Activated B cell treated with CpG ODN at 0.5 μM for 24 hours (primary cell): ENCODE data around the gene MFRP. TPM values are rescaled to one million over a fixed set of nuclear protein-coding genes. Genes with fewer than 3 reads are reported as not detected.
A peak's percentile ranks its signal among the peaks of the same experiment; 100 is the strongest.

Experiments
- ATAC-seq: fragments of 200-7000 bp; cut with Tn5 transposase; one replicate; pipeline ENCODE4 v1.10.0; 2021; ENCODE audit warnings: low read depth, mild to moderate bottlenecking, moderate library complexity
- CTCF ChIA-PET: fragments of 350-600 bp; sonication (Branson Sonifier 250); formaldehyde crosslinking; loops from one replicate; lab custom pipeline; 2021; ENCODE audit warnings: antibody characterized with exemption; lab: Charles Lee
- POLR2A ChIA-PET: fragments of 350-600 bp; sonication (Branson Sonifier 250); formaldehyde crosslinking; loops from one replicate; lab custom pipeline; 2021; ENCODE audit warnings: antibody characterized with exemption; lab: Charles Lee
- DNase-seq: peaks from one replicate; pipeline ENCODE4 v3.0.0; 2022
- H3K27ac Mint-ChIP-seq: one replicate; pipeline ENCODE4 v1.8.0; 2020; ENCODE audit warnings: mixed read lengths
- H3K27me3 Mint-ChIP-seq: one replicate; pipeline ENCODE4 v1.8.0; 2021; ENCODE audit warnings: mixed read lengths
- H3K36me3 Mint-ChIP-seq: one replicate; pipeline ENCODE4 v1.8.0; 2021; ENCODE audit warnings: low read depth, mixed read lengths
- H3K4me1 Mint-ChIP-seq: one replicate; pipeline ENCODE4 v1.8.0; 2021; ENCODE audit warnings: mixed read lengths
- H3K4me3 Mint-ChIP-seq: one replicate; pipeline ENCODE4 v1.8.0; 2020; ENCODE audit warnings: mild to moderate bottlenecking, mixed read lengths
- H3K9me3 Mint-ChIP-seq: one replicate; pipeline ENCODE4 v1.8.0; 2020; ENCODE audit warnings: mixed read lengths
- intact Hi-C: fragments of 100-400 bp; cut with micrococcal nuclease; formaldehyde crosslinking; loops from one replicate; pipeline ENCODE4 v1.15.1; 2024
- total RNA-seq: library from RNA; stranded (reverse); gene quantifications from 2 replicates; pipeline ENCODE4 v1.2.3, GENCODE V29; 2022
- TF ChIP-seq, protein P1 (sequence below): fragments of 200-600 bp; IDR thresholded peaks from one replicate; pipeline ENCODE4 v1.8.0; 2022; ENCODE audit warnings: antibody characterized with exemption, mild to moderate bottlenecking

Gene MFRP
- total RNA-seq, 1 donor from 2014 or later: not detected

DNA sequence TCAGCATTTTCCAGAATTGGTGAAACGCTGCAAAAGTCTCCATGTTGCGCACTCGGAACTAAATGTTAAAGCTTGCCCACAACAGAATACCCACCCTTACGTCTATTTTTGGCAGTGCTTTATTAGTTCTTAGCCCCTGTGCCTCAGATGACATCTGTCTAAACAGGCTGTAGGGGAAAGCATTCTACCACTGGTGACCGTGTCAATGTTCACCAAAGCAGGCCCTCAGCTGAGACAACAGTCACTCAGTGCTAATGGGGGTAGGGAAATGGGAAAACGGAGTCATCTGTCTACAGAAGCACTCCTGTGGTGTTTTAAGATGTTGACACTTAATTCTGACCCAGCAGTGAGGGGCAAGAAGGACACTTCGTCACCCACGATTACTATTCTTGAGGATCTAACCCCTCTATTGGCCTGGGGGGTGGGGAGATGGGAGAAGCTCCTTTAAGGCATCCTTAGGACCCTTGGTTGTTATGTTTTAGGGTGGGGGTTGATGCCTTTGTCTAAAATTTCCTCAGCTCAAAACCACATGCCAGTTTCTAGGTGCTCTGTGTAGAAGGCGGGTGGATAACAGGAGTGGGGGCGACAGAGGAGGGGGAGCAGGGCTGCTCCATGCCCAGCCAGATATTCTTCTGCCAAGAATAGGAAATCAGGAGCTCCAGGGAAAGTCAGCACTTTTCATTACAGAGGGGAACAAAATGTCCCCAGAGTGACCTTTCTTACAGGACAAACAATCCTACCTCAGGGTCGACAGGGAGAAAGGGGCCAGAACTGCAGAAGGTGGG, 15.6 kb upstream of the MFRP start:
- Mint-ChIP-seq H3K36me3 (no peaks in the 10 kb centered on the region), H3K4me3 (no peak overlapping the region), H3K27me3 (peaks cover 40% of the 10 kb centered on the region), H3K9me3 (no peaks in the 10 kb centered on the region), H3K27ac (no peak overlapping the region), H3K4me1 (peaks cover 10% of the 10 kb centered on the region)
- CTCF ChIA-PET: interaction anchor here (1.2 kb wide), 2 partner anchors 13 to 112 kb away, joined by 3 to 4 read pairs; no protein-coding TSS in a partner anchor
- ATAC-seq: no peak
- no peak for DNase-seq
- TF ChIP-seq, protein P1, sequence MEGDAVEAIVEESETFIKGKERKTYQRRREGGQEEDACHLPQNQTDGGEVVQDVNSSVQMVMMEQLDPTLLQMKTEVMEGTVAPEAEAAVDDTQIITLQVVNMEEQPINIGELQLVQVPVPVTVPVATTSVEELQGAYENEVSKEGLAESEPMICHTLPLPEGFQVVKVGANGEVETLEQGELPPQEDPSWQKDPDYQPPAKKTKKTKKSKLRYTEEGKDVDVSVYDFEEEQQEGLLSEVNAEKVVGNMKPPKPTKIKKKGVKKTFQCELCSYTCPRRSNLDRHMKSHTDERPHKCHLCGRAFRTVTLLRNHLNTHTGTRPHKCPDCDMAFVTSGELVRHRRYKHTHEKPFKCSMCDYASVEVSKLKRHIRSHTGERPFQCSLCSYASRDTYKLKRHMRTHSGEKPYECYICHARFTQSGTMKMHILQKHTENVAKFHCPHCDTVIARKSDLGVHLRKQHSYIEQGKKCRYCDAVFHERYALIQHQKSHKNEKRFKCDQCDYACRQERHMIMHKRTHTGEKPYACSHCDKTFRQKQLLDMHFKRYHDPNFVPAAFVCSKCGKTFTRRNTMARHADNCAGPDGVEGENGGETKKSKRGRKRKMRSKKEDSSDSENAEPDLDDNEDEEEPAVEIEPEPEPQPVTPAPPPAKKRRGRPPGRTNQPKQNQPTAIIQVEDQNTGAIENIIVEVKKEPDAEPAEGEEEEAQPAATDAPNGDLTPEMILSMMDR: no peak
- POLR2A ChIA-PET: no interaction called here
- intact Hi-C loops: no loop called here

DNA sequence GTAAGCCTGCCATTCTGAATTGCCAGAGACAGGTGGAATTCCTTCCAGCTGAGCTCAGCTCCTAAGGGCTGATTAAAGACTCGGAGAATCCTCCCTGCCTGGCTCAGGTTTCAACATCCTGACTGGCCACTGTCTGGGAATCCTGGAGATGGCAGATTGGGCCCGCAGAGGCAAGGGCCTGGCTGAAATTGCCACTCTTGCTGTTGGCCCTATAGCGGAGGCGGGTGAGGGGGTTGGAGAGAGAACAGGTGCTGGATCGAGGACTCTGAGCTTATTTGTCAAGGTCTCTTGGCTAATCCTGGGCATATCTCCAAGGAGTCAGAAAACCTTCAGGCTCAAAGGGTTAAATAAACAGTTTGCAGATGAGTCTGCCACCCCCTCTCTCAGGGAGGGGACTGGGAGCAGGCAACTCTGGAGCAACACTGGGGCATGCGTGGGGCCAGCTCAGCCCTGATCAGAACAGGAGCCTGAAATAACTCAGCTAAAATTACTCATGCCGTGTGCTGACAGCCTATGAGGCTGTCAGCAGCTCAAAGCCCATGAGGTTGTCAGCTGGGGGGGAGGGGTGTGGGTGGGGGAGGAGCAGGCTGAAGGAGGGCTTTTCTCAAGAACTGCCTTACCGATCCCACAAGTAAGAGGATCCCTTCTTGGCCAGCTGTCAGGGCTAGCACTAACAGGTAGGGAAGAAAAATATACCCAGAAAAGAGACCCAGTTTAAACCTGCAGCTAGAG, 14.7 kb upstream of the MFRP start:
- H3K9me3 Mint-ChIP-seq: no peaks in the 10 kb centered on the region
- POLR2A ChIA-PET: interaction anchor here (0.7 kb wide), 1 partner anchor 614 kb away, joined by 3 read pairs; no protein-coding TSS in a partner anchor
- ATAC-seq: no peak
- no peaks in the 10 kb centered on the region for H3K36me3 Mint-ChIP-seq
- H3K4me3 Mint-ChIP-seq: no peak overlapping the region
- TF ChIP-seq, protein P1: no peak
- intact Hi-C loops: no loop called here
- peaks cover 35% of the 10 kb centered on the region for H3K27me3 Mint-ChIP-seq
- CTCF ChIA-PET: interaction anchor here (1.0 to 1.2 kb wide), 3 partner anchors 9 to 113 kb away, joined by 3 to 4 read pairs (median 3); no protein-coding TSS in a partner anchor
- peaks cover 15% of the 10 kb centered on the region for H3K4me1 Mint-ChIP-seq
- no peak for DNase-seq
- H3K27ac Mint-ChIP-seq: no peak overlapping the region

DNA sequence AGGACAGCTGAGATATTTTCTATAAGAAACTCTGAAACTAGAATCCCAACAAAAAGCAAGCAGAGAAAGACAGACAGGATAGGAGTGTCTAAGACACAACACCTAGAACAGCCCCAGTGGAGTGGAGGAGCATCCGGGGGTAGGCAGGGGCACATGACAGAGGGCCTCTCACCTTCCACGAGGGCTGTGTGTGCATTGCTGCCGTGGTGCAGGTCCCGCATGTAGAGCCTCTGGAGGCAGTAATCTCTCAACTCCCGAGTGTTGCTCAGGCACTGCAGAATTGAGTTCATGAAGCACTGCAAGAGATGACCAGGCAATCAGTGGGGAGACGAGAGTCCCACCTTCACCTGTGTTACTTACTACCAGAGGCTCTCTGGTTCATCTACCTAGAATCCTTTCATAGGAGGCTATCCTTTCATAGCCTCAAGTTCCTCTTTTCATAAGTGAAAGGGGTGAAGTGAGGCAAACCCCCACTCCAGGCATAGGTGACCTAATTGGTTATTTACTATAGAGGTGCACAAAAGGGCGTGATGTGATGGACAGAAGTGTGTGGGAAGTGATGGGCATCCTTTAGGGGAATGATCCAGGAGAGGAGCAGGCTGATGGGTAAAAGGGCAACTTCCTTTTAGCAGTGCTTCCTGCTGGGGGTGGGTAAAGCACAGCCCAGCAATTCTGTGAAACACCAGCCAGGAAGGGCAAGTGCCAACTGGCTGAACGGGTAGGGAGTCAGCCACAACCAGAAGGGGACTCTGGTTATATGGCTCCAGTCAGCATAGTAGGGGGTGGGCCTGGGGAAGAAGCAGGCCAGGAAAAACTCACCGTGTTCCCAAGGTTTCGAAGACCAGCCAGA, 13.1 kb upstream of the MFRP start:
- no peak for ATAC-seq
- Mint-ChIP-seq H3K36me3 (no peaks in the 10 kb centered on the region), H3K4me3 (no peak overlapping the region), H3K4me1 (peaks cover 15% of the 10 kb centered on the region), H3K27me3 (peaks cover 32% of the 10 kb centered on the region), H3K27ac (no peak overlapping the region), H3K9me3 (no peaks in the 10 kb centered on the region)
- intact Hi-C loops: no loop called here
- TF ChIP-seq, protein P1: no peak
- ChIA-PET POLR2A (no interaction called here), CTCF (no interaction called here)
- DNase-seq: no peak

DNA sequence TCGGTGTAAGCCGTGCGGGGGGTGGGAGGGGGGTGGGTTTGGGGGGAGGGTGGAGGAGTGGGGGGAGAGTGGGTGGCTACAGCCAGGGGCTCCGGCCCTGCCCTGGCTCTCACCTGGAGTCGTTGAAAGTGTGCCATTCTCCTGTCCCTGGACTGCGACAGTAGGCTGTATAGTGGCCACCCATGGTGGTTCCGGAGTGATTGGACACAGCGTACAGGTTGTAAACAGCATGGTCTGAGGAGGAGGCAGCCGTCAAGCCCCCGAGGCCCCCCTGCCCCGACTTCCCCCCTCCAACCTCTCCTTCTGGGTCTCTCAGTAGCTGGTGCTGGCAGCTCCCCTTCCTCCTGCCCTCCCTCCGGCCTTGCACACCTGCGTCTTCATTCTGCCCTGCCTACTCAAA, 10.6 kb upstream of the MFRP start:
- no peak for ATAC-seq

More for the DNA sequence above, 10.6 kb upstream of the MFRP start:
- Mint-ChIP-seq H3K4me3 (peak overlapping the region; percentile 54), H3K27me3 (peaks cover 39% of the 10 kb centered on the region), H3K9me3 (no peaks in the 10 kb centered on the region), H3K27ac (no peak overlapping the region), H3K4me1 (peaks cover 9% of the 10 kb centered on the region), H3K36me3 (no peaks in the 10 kb centered on the region)
- intact Hi-C loops: no loop called here
- ChIA-PET POLR2A (interaction anchor here (1.2 kb wide), 1 partner anchor 23 kb away, joined by 3 read pairs; the partner anchor contains the start of gene RNF26), CTCF (interaction anchor here (0.7 to 3.7 kb wide), 14 partner anchors 9 to 880 kb away, joined by 3 to 50 read pairs (median 4); partner anchors contain the start of genes C1QTNF5 and USP2)
- DNase-seq: no peak
- TF ChIP-seq, protein P1: no peak
